Mesodermal cell (in vitro differentiated cells): ENCODE data around the gene ORC3.
"Not testable (repeated sequence)": the region's sequence is repeated elsewhere in the genome, so short reads cannot be mapped to it uniquely, and the experiment has no call there.

Experiments
- H3K27ac ChIP-seq: 2 replicates; pipeline ENCODE4 v1.7.0; 2013; ENCODE audit warnings: mild to moderate bottlenecking, low read depth, low read length, moderate library complexity; ENCODE audit not compliant: severe bottlenecking
- H3K36me3 ChIP-seq: 2 replicates; pipeline ENCODE4 v1.7.1; 2013; ENCODE audit warnings: mild to moderate bottlenecking, low read length, moderate library complexity; ENCODE audit not compliant: control insufficient read depth, insufficient read depth
- H3K4me1 ChIP-seq: one replicate; pipeline ENCODE4 v1.7.1; 2013; ENCODE audit warnings: mild to moderate bottlenecking, low read length; ENCODE audit not compliant: insufficient read depth, control insufficient read depth, poor library complexity, severe bottlenecking
- H3K4me3 ChIP-seq: 2 replicates; pipeline ENCODE4 v1.7.0; 2013; ENCODE audit warnings: low read length, control low read depth, mild to moderate bottlenecking; ENCODE audit not compliant: insufficient read depth, poor library complexity, severe bottlenecking; ENCODE audit errors: extremely low read depth
- H3K9me3 ChIP-seq: 2 replicates; pipeline ENCODE4 v1.7.1; 2013; ENCODE audit warnings: mild to moderate bottlenecking, low read length, moderate library complexity; ENCODE audit not compliant: control insufficient read depth
- WGBS, 2 experiments: methylation state at CpG; one replicate each; pipeline ENCODE4 v1.1.5; 2013; ENCODE audit warnings: missing lambda C conversion rate in 2 of 2; ENCODE audit not compliant: insufficient coverage in 2 of 2; 5-methylcytosine and 5-hydroxymethylcytosine counted together

Gene ORC3

GRCh38 chr6:87673237-87673636 is 83.3 kb downstream of the ORC3 start:
- Histone ChIP-seq H3K4me3 (no peak overlapping the region), H3K36me3 (peaks cover 63% of the 10 kb centered on the region), H3K4me1 (no peaks in the 10 kb centered on the region), H3K9me3 (no peaks in the 10 kb centered on the region), H3K27ac (no peak overlapping the region)
- 96 to 100% methylated on average over 3 of the region's 5 CpGs for WGBS, 2 experiments

DNA sequence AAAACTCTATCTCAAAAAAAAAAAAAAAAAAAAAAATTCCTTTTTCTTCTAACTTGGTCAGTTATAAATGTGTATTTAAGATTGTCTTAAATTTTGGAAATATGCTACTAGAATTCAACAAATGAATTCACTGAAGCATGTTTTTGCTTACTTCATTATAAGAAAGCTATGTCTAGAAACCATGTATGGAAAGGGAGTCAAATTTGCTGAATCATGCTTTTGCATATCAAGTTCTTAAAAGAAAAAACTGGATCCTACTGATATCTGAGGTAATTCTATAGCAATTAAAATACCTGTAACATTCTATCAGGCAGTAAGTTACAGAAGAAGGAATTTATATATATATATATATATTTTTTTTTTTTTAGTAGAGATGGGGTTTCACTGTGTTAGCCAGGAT is 84.4 kb downstream of the ORC3 start:
- H3K36me3 ChIP-seq: peaks cover 68% of the 10 kb centered on the region
- H3K27ac ChIP-seq: no peak overlapping the region
- no peaks in the 10 kb centered on the region for H3K4me1 ChIP-seq

GRCh38 chr6:87675004-87675681 is 85.2 kb downstream of the ORC3 start:
- H3K9me3 ChIP-seq: no peaks in the 10 kb centered on the region
- WGBS, 2 experiments: 93 to 100% methylated on average over 1 to 3 of the region's 4 CpGs
- H3K36me3 ChIP-seq: peaks cover 73% of the 10 kb centered on the region
- H3K4me3 ChIP-seq: no peak overlapping the region
- no peak overlapping the region for H3K27ac ChIP-seq
- H3K4me1 ChIP-seq: no peaks in the 10 kb centered on the region

More for the DNA sequence above, 84.4 kb downstream of the ORC3 start:
- H3K4me3 ChIP-seq: no peak overlapping the region
- H3K9me3 ChIP-seq: no peaks in the 10 kb centered on the region

GRCh38 chr6:87682310-87682709 is 92.4 kb downstream of the ORC3 start:
- Histone ChIP-seq H3K9me3 (no peaks in the 10 kb centered on the region), H3K36me3 (peaks cover 50% of the 10 kb centered on the region), H3K27ac (no peak overlapping the region), H3K4me3 (no peak overlapping the region), H3K4me1 (no peaks in the 10 kb centered on the region)

- WGBS, 2 experiments: 100% methylated on average over 1 of the region's 3 CpGs
- no peak overlapping the region for H3K27ac ChIP-seq
- H3K4me1 ChIP-seq: no peaks in the 10 kb centered on the region
- H3K4me3 ChIP-seq: no peak overlapping the region
- no peaks in the 10 kb centered on the region for H3K9me3 ChIP-seq
- peaks cover 45% of the 10 kb centered on the region for H3K36me3 ChIP-seq
Observed at GRCh38 chr6:87683890-87684289, 94.0 kb downstream of the ORC3 start.

DNA sequence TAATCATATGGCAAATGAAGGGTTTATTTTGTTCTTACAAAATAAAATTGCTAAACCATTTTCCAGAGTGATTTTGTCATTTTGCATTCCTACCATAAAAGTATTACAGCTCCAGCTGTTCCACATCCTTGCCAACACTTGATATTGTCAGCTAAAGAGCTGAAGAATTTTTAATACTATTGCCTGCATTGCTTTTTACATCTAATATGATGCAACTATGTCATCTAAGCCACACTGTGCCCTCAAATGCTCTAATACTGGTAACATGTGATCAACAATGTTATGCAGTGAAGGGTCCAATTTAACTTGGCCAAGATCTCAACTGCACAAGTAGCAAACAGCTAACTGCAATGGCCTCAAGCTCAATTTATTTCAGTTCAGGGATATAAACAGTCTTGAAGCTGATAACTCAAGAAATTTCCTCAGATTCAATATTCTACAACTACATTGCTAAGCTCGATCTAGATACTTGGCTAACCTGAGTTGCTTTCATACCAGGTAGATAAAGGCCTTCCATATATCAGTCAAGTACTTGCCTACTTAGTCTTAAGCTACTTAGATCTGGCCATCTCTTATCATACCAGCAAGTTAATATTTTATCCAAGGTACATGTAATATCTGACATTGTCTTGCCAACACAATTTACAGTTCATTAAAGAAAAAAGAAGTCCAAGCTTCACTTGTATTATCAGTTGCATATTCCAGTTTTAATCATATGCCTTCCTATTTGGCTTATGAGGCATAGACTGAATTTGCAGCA is 95.1 kb downstream of the ORC3 start:
- no peak overlapping the region for H3K4me3 ChIP-seq

GRCh38 chr6:87686636-87687205 is 96.8 kb downstream of the ORC3 start:
- H3K4me3 ChIP-seq, H3K9me3 ChIP-seq, H3K4me1 ChIP-seq, H3K27ac ChIP-seq: not testable (repeated sequence)
- H3K36me3 ChIP-seq: peaks cover 34% of the 10 kb centered on the region
- WGBS, 2 experiments: 90 to 94% methylated on average over 8 to 10 of the region's 11 CpGs

More for the DNA sequence above, 95.1 kb downstream of the ORC3 start:
- no peaks in the 10 kb centered on the region for H3K9me3 ChIP-seq
- peaks cover 44% of the 10 kb centered on the region for H3K36me3 ChIP-seq
- H3K4me1 ChIP-seq: peaks cover under 1% of the 10 kb centered on the region
- H3K27ac ChIP-seq: no peak overlapping the region
- 91 to 100% methylated on average over 1 of the region's 1 CpG for WGBS, 2 experiments

GRCh38 chr6:87687296-87687695 is 97.4 kb downstream of the ORC3 start:
- WGBS, 2 experiments: 100% methylated on average over 1 to 2 of the region's 3 CpGs
- Histone ChIP-seq H3K4me3 (no peak overlapping the region), H3K27ac (no peak overlapping the region), H3K36me3 (peaks cover 33% of the 10 kb centered on the region), H3K9me3 (no peaks in the 10 kb centered on the region), H3K4me1 (peaks cover 2% of the 10 kb centered on the region)

GRCh38 chr6:87687893-87688292 is 98.0 kb downstream of the ORC3 start:
- not testable (repeated sequence) for H3K4me1 ChIP-seq, H3K27ac ChIP-seq, H3K9me3 ChIP-seq, H3K4me3 ChIP-seq
- WGBS, 2 experiments: 100% methylated on average over 3 to 6 of the region's 9 CpGs
- peaks cover 36% of the 10 kb centered on the region for H3K36me3 ChIP-seq

DNA sequence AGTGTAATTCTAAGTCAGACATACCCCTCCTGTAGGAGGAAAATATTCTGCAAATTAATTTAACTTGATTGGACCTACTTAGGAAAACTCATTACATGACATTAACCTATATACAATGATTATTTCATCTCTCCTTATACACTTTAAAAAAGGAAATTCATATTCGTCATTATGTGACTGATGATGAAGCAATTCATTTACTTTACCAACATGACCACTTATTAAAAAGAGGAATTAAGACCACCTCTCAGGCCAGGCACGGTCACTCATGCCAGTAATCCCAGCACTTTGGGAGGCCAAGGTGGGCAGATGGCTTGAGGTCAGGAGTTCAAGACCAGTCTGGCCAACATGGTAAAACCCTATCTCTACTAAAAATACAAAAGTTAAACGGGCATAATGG is 100.5 kb downstream of the ORC3 start:
- peaks cover 38% of the 10 kb centered on the region for H3K36me3 ChIP-seq
- peaks cover 2% of the 10 kb centered on the region for H3K4me1 ChIP-seq
- H3K4me3 ChIP-seq: no peak overlapping the region
- H3K27ac ChIP-seq: no peak overlapping the region
- no peaks in the 10 kb centered on the region for H3K9me3 ChIP-seq
- WGBS, 2 experiments: 94 to 100% methylated on average over 1 to 2 of the region's 3 CpGs

- 100% methylated on average over 1 of the region's 2 CpGs for WGBS, 2 experiments
- Histone ChIP-seq H3K36me3 (peaks cover 38% of the 10 kb centered on the region), H3K4me3 (no peak overlapping the region), H3K27ac (no peak overlapping the region), H3K4me1 (peaks cover 2% of the 10 kb centered on the region), H3K9me3 (no peaks in the 10 kb centered on the region)
Observed at GRCh38 chr6:87692086-87692485, 102.2 kb downstream of the ORC3 start.
